HTERT RPE-1 (cell line): Measurements from ENCODE around the gene IFT122.

Experiments used
- in situ Hi-C: fragments of 300-500 bp; cut with MboI; formaldehyde crosslinking; loops from 4 replicates; pipeline ENCODE4 v1.14.3; 2020; ENCODE audit warnings: low sequenced_read_pairs

Gene IFT122

DNA sequence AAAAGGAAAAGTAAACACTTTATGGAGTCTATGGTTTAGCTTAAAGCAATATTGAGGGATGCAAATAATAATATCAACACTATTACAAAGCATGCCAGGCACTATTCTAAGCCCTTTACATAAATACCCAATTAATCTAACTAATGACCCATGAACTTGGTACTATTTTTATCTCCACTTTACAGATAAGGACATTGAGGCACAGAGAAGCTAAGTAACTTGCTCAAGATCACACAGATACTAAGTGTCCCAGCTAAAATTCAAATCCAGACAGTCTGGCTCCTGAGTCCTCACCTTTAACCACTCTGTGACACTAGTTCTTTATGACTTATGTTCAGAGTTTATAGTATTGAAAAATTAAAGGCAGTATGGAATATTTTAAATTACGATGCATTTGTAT, 5.9 kb upstream of the IFT122 start:
- in situ Hi-C loops, result no loop called here

DNA sequence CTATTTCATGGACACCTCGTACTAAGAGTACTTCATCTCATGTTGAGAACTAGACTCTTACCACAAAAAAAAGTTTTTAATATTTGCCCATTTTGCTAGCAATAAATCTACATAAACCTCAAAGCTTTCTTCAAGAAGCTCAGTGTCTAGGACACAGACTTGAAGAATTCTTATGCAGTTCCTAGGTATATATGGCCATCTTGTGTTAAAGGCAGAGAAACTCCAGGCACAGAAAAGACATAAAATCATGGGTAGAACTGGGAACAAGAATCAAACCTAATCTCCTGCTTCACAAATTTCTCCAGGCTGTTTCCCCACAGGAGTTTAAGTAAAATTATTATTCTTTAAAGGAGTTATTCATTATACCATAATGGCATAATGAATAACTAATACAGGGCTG, 4.7 kb upstream of the IFT122 start:
- in situ Hi-C loops, result no loop called here

DNA sequence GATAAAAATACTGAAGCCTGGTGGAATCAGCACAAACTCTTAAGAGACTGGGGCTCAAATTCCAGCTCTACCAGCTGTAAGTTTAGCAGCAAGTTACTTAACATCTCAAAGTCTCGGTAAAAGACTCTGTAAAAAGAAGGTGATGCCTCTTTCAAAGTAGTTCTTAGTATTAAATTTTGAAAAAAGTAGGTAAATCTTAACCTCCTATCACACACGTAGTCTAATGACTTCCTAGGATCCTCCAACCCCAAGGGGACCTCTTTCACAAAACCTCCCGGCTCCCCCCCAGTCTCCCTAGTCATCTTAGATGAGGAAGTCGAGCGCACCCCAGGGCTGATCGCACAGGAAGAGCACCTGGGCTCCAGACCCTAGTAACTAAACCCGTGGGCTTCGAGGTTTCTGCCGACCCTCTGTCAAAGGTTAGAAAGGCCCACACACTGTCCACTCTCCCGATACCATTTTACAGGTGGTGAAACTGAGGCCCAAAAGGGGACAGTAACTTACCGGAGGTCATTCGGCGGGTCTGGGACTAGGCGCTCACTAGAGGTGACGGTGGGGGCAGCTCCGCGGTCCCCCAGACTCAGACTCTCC, 703 bp upstream of the IFT122 start:
- in situ Hi-C loops, result no loop called here

DNA sequence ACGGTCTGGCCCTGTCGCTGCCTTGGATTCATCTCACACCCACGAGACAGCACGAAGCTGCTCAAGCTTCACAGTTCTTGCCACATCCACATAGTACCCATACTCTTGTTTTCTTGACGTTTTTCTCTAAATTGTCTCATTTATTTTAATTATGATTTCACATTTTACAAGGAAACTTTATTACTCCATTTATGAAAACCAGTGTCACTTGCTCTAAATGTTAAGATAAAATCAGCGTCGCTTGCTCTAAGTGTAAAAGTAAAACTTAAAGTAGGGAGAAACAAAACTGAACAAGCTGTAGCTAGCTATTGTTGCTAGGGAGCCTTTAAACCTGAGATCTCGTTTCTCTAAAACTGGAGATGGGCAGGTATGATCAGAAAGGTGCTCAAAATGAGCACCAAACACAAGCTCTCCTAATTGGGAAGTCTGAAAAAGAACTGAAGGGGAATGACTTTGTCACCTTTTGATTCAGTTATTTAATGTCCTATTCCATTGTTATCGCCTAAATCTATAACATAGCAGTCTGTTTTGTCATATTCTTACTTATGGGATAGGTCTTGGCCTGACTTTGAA, 680 bp downstream of the IFT122 start:
- in situ Hi-C loops, result no loop called here

DNA sequence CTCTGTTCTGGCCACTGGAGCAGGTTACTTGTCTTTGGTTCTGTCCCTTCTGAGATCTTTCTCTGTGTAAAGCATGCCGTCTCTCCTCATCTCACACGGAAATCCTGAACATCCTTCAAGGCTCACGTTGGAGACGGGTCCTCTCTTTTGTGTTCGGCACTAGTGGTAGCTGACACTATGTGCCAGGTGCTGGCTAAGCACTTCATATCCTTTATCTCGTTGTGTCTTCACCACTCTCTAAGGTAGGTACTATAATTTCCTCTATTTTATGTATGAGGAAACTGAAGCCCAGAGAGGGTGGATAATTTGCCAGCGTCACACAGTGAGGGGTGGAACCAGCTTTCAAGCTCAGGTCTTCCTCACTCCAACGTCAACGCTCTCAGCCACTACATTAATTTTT, 1.2 kb downstream of the IFT122 start:
- in situ Hi-C loops, result no loop called here

DNA sequence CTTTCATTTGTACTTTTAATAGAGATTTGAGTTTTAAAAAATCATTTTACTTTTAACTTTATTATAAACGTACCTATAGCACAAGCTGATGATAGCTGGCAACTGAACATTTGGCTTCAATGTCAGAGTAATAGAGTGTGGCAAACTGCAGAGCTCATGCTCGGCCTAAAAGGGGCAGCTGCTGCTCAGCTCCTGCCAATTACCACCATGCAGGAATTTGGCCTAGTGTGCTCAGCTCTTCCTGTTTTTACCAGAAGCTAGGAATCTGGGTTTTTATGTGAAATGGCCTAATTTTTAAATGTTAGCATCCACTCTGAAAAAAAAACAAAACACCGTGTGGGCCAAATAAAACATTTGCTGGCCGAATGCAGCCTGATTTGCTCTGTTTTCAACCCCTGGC, 1.8 kb downstream of the IFT122 start:
- in situ Hi-C loops, result no loop called here

DNA sequence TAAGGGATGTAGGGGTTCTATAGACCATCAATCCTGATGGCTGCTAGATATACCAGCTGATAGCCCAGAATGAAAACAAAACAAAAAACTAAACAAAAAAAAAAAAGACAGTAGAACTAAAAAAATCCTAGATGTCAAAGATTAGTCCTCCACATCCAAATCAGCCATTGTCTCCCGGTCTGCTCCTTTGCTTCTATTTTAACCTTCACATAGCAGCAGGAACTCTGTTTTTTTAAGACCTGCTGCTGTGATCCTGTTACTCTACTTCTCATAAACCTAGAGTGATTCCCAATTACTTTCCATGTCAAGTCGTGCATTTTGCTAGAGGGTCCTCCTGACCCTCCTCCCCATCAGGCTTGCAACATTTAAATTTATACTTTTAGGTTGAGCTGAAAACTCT, 2.5 kb downstream of the IFT122 start:
- in situ Hi-C loops, result no loop called here

DNA sequence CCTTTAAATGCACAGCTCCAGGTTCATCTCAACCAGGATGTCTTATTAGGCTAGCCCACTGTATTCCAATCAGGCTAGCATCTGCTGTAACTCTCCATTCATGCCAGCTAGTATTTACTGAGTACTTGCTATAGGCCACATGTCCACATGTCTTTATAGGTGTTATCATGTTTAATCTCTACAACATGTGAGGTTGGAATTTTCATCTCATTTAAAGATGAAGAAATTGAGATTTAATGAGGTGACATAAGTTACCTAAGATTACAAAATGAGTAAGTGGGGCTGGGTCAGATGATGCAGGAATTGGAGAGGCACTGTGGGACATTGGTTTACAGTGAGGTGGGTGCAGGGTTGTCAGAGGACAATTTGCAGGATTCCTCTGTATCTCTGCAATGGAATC, 2.9 kb downstream of the IFT122 start:
- in situ Hi-C loops, result no loop called here

DNA sequence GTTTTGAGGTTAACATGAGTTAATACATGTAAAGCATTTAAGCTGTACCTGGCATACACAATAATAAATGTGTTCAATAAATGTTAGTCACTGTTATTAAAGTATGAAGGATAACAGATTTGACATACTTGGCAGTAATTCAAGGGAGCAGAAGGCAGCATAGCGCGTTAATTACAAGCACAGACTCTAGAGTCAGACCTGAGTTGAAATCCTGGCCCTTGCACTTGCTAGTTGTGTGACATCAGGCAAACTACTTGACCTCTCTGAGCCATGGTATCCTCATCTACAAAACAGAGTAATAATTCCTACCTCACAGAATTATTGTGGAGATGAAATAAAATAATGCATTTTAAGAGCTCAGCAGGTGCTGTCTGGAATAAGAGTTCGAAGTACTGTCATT, 5.4 kb downstream of the IFT122 start:
- in situ Hi-C loops, result no loop called here

DNA sequence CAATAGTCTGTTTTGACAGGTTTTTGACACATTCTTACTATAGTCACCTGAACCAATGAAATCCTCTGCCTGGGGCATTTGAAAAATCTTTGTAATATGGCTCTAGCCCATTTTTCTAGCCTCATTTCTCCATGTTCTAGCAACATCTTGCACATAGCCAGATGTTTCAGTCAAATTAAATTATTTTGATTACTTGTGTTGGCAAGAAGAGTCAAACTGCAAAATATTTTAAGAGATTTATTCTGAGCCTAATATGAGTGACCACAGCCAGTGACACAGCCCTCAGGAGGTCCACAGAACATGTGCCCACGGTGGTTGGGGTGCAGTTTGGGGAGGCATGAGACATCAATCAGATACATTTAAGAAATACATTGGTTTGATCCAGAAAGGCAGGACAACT, 6.9 kb downstream of the IFT122 start:
- in situ Hi-C loops, result no loop called here

DNA sequence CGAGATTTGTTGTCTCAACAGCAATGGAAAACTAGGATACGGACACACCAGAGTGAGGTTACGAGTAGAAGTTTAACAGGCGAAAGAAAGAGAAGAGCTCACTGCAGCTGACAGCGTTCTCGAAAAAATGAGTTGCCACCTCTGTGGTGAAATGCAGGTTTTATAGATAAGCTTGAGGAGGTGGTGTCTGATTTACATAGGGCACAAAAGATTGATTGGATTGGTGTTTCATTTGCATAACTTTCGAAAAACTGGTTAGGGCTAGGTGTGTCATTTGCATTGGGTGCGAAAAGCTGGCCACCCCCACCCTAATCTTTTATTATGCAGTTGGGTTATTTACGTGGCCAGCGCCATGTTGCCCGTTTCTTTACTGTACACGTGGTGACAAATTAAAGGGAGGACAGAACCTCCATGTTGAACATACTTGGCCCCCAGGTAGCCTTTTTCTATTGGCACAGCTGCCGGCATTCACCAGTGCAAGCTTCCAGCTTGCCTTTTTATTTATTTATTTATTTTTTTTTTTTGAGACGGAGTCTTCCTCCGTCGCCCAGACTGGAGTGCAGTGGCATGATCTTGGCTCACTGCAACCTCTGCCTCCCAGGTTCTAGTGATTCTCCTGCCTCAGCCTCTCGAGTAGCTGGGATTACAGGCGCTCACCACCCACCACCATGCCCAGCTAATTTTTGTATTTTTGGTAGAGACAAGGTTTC, 8.3 kb downstream of the IFT122 start:
- in situ Hi-C loops, result no loop called here

DNA sequence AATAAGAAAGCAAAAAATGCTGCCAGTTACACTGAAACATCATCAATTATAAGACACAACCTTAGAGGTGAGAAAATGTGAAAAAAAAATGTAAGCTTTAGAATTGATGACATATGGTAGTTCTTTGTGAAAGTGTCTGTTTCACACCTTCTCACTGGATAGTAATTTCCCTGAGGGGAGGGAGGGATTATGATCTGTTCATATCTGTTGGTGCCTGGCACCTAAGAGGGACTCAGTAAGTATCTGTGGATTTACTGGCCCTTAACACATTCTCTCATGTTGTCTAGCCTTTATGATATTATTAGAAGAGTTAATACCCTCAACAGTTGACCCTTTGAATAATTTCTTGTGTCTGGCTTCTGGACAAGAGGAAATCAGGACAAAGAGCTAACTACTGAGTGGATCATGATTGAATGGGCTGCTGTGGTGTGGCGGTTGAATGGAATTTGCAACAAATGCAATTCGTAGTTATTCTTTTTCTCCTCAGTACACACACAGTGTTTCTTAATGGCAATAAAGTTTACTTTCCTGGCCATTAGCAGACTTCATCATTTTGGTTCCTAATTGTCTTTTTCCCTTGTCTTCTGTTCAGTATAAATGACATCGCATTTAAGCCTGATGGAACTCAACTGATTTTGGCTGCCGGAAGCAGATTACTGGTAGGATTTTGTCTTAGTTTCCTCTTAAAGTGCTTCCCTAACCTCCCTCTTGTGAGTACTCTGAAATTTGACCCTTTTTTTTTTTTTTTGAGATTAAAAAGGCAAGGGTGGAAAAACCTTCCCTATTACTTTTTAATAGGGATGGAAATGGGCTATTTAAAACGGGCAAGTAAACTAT, 9.5 kb downstream of the IFT122 start:
- in situ Hi-C loops, result no loop called here

DNA sequence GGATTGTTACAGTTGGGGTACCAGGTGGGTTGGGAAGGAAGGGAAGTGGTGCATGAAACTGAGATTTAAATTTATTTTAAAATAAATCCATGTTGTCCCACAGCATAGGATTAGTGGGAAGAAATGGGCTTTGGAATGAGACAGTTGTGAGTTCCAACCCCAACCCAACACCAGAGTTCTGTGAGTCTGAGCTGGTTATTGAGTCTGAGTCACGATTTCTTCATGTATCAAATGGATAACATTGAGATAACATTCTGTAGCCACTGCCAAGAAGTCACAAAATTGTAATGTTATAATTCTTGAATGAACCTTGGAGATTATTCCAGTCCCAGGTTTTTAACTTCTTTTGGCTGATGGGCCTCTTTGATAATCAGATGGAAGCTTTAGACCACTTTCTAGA, 13.7 kb downstream of the IFT122 start:
- in situ Hi-C loops, result no loop called here

DNA sequence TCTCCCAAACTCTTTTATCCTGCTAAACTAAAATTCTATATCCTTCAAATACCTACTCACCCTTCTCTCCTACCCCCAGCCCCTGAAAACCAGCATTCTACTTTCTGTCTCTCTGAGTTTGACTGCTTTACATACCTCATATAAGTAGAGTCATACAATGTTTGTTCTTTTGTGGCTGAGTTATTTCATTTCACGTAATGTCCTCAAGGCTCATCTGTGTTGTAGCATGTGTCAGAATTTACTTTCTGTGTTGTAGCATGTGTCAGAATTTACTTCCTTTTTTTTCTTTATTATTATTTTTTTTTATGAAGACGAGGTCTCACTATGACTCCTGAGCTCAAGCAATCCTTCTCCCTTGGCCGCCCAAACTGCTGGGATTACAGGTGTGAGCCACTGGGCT, 20.1 kb downstream of the IFT122 start:
- in situ Hi-C loops, result no loop called here

DNA sequence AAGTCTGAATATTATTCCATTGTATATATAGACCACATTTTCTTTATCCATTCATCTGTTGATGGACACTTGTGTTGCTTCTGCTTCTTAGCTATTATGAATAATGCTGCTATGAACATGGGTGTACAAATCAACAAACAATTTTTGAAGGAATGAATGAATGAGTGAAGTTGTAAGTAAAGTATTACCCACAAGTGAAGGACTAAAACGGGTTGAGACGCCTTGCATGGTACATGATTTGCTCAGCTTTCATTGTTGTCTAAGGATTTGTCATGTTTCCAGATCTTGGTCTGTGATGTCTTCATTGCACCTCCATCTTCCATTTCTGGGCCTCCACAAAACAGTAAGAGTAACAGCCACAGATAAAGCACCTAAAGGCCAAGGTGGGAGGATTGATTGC, 20.5 kb downstream of the IFT122 start:
- in situ Hi-C loops, result no loop called here

DNA sequence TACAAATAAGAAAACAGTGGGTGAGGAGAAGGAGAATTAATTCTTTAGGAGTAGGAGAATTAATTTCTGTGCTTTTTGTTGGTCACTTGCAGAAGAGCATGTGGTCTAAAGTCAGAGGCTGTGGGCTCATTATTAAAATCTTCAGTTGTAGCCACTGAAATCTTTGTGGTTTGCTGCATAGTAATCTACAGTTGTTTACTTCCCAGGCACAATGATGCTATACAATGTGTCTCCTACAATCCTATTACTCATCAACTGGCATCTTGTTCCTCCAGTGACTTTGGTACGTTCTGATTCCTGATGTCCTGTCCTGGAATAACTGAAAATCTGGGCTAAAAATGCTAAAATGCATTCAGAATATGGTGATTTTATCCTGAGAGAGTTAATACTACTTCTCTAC, 21.0 kb downstream of the IFT122 start:
- in situ Hi-C loops, result no loop called here

DNA sequence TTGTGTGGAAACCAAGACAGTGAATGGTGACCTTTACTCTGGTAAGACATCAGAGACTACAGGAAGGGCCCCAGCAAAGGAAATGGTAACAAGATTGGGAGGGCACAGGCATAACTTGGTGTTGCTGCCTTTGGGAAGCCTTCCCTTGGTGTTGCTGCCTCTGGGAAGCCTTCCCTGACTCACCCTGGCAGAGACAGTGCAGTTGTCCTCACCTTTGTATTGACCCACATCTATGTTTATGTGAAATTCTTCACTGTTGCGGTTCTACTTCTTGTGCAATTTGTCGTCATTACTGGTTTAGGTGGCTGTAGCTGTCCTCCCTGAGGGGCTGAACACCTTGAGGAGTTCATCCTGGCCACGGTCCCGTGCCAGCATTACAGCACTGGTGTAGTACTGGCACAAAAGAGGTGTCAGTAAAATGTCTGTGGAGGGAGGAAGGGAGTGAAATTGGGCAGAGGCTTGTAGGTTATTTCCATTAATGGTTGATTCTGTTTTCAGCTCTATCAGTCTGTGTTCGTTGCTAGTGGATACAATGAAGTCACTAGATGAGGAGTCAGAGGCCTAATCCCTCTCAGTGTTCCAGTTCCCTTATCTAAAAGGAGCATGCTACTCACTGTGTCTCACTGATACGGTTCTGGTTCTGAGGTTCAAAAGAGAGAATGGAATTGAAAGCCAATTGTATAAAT, 21.6 kb downstream of the IFT122 start:
- in situ Hi-C loops, result no loop called here

DNA sequence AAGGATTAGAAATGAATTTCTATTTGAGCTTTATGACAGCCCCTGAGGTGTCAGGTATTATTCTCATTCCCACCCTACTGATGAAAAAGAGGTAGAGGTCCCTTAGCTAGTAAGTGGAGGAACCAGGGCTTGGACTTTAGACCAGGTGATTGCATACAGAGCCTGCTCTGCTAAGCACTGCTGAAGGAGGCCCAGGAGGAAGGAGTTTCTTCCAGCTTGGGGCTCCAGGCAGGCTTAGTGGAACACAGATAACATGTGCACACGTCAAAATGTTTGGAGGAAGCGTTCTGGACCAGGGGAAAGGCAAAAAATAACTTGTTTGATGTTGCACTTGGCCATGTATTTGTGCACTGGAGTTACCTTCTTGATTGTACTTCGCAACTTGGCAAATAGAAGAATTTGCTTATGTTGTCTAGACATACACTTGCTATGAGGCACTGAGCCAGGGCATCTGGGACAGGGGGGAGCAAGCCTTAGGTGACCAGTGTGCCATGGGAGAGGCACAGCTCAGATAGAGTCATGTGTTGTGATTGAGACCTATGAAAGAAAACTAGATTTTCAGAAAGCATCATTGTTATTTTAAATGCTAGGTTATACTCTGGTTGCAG, 22.4 kb downstream of the IFT122 start:
- in situ Hi-C loops, result no loop called here

DNA sequence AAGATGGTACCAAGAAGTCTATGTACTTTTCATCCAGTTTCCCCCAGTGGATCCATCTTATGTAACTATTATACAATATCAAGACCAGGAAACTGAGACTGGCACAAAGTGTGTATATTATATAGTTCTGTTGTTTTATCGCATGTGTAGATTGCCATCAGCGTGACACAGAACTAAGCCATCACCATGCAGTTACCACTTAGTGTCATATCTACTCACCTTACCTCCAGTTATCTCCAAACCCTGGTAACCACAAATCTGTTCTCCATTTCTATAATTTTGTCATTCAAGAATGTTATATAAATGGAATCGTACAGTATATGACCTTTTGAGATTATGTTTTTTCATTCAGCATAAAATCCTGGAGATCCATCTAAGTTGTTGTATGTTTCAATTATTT, 23.1 kb downstream of the IFT122 start:
- in situ Hi-C loops, result no loop called here

DNA sequence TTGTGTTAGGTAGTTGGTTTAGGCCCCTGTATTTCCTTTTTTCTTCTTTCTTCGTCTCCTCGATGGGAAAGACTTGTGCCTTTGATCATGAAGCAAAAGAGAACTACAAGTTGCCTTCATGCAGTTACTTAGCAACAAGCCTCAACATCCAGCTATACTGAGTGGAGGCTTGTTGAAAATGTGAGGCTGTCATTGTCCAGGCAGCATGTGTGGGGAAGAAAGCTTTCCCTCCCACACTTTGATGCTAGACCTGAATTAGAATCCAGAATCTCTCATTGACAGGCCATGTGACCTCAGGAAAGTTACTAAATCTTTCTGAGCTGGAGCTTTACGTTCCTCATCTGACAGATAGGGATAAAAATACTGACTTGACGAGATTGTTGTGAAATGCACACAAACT, 23.7 kb downstream of the IFT122 start:
- in situ Hi-C loops, result no loop called here

DNA sequence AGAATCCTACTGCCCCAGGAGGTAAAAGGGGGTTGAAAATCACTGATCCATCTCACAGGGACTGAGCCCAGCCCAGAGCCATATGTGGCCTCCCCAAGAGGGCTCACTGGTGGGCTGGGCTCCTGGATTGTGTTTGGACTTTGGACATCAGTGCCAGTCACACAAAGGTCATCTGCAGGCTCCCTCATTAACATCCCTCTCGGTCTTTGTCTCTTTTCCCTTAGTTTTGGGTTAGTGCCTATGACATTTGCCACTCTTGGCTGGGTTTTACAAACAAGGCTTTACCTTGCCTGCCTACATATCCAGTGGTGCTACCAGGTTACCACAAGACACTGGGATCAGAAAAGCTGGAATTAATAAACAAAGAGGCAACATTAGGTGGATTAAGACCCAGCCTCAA, 27.9 kb downstream of the IFT122 start:
- in situ Hi-C loops, result no loop called here
